HL-60/S4 (cell line): ENCODE results near the gene ERFL.

Experiments
- in situ Hi-C: fragments of 300-500 bp; cut with MboI; formaldehyde crosslinking; loops from 2 replicates; pipeline ENCODE4 v1.14.3; 2022; ENCODE audit warnings: low sequenced_read_pairs

The ERFL gene

DNA sequence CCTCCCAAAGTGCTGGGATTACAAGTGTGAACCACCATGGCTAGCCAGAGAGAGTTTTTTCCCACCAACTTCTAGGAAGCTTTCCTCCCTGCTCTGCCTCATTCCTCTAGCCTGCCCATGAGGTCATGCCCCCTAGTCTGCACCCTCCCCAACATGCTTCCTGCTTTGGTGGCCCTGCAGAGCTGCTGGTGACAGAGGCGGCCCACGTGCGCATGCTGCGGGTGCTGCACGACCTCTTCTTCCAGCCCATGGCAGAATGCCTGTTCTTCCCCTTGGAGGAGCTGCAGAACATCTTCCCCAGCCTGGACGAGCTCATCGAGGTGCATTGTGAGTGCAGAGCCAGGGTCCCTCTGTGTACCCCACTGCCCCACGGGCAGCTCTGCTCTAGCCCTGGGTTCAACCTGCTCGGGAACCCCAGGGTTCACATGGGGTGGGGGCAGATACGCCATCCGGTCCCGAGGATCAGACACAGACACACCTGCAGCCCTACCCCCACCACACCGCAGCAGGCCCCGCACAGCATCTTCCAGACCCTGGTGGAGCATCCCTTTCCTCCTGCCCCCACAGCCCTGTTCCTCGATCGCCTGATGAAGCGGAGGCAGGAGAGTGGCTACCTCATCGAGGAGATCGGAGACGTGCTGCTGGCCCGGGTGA, 26.4 kb downstream of the ERFL start:
- in situ Hi-C loops: no loop called here

GRCh38 chr19:41898235-41898634, 30.0 kb downstream of the ERFL start:
- in situ Hi-C loops: no loop called here

GRCh38 chr19:41897820-41898219, 30.4 kb downstream of the ERFL start:
- in situ Hi-C loops: no loop called here

- in situ Hi-C loops: no loop called here
Observed at GRCh38 chr19:41897181-41897580, 31.1 kb downstream of the ERFL start.

GRCh38 chr19:41896581-41896942, 31.7 kb downstream of the ERFL start:
- in situ Hi-C loops: no loop called here

DNA sequence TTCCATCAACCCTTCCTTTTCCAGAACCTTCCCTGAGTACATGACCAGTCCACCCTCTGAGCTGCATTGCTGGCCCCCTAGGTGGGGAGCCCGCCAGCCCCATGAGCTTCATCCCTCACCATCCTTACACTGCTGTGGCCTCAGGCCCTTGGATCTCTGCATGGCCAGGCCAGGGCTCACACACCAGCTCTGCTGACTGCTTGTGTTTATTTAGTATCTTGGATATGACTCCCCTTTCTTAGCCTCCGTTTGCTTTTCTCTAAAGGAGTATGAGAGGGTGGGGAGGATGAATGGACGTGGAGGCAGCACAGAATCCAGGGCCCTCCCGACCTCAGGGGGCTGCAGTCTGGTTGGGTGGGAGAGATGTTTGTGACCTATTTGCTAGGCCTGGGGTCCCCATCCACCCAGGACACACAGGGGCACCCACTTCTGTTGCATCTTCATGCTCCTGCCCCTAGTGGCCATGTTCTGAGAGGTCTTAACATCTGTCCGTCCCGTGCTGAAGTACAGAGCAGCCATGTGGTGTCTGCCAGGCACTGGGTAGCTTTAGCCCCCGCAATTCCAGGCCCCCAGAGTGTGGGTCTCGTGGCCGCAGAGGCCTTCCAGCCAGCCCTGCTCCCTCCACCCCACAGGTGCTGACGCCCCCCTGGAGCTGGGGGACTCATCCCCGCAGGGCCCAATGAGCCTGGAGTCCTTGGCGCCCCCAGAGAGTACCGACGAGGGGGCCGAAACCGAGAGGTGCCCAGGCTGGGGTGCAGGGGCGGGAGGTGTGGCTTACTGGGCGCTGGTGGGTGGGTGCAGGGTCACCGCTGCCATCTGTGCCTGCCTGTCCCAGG, 32.3 kb downstream of the ERFL start:
- in situ Hi-C loops: no loop called here

DNA sequence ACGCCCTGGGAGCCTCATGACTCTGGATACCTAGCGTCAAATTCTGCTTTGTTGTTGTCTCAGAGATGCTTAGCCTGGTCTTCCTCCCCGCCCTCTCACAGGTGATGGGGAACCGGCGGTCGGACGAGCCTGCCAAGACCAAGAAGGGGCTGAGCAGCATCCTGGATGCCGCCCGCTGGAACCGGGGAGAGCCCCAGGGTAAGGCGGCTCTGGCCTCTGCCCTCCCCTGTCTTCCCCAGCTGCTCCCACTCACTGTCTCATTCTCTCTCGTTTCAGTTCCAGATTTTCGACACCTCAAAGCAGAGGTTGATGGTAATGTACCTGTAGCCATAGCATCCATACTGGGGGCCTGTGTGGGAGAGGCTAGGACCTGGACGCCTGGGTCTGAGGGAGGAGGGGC, 33.9 kb downstream of the ERFL start:
- in situ Hi-C loops: no loop called here

DNA sequence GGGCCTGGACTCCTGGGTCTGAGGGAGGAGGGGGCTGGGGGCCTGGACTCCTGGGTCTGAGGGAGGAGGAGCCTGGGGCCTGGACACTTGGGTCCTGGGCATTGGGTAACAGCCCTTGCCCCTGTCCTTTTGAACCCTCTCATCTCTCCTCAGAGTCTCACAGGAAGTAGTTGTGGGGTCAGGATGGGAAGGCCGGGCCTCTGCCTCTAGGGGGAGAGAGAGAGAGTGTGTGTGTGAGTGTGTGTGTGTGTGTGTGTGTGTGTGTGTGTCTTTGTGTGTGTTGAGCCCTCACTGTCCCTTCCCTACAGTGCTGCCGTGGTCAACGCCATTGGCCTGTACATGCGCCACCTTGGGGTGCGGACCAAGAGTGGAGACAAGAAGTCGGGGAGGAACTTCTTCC, 34.4 kb downstream of the ERFL start:
- in situ Hi-C loops: no loop called here

- in situ Hi-C loops: no loop called here
Observed at GRCh38 chr19:41892173-41892902, 35.9 kb downstream of the ERFL start.

GRCh38 chr19:41890936-41891335, 37.3 kb downstream of the ERFL start:
- in situ Hi-C loops: no loop called here

- in situ Hi-C loops: no loop called here
Observed at GRCh38 chr19:41889896-41890295, 38.4 kb downstream of the ERFL start.

DNA sequence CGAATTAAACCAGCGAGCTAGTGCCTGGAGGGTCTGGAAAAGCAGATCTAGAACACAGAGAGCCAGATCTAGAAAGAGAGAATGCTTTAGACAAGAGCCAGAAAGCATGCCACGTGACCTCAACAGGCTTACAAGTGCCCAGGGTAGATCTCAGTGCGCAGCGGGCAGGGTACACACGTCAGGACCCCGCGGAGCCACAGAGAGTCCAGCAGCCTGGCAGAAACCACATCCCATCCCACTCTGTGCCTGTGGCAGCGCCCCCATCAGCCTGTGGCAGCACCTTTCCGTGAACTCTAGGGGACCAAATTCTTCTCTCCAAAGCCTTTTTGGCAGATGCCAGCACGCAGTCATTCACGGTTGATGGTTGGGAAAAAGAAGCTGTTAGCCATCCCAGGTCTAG, 39.3 kb downstream of the ERFL start:
- in situ Hi-C loops: no loop called here

- in situ Hi-C loops: no loop called here
Observed at GRCh38 chr19:41887711-41888382, 40.4 kb downstream of the ERFL start.

DNA sequence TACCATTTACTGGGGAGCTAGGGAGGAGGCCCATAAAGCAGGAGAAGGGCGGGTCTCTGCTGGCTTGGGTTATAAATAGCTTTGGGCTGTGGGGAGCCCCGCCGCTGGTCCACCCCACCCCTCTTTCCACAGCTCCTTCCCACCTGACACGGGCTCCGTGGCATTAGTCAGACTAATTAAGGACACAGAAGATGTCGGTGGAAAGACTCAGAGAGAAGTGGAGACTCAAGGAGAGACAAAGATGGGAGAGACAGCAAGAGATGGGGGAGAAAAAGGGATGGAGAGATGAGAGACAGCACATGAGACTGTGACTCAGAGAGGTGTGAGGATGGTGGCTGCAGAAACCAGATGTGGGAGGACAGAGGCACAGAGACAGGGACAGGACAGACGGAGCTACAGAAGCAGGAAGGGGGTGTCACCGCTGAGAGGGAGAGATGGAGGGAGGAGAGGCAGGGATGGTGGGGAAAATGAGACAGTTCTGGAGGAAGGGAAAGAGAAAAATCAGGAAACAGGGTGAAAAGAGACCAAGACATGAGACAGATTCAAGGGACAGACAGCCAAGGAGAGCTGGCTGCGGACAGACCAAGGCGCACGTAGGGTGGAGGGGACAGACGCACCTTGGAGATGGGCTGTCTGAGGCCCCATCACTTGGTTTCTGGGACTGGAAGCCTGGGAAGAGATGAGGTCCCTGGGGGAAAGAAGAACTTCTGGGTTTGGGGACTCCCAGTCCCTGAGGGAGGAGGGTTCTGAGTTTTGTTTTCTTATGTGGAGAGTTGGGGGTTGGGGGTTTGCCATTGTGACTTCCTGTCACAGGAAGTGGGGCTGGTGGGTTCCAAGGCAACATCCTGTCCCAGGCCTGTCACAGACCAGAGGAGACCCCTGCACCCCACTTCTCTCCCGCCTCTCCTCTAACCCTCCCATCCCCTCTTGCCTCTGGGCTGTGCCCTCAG, 41.2 kb downstream of the ERFL start:
- in situ Hi-C loops: no loop called here

DNA sequence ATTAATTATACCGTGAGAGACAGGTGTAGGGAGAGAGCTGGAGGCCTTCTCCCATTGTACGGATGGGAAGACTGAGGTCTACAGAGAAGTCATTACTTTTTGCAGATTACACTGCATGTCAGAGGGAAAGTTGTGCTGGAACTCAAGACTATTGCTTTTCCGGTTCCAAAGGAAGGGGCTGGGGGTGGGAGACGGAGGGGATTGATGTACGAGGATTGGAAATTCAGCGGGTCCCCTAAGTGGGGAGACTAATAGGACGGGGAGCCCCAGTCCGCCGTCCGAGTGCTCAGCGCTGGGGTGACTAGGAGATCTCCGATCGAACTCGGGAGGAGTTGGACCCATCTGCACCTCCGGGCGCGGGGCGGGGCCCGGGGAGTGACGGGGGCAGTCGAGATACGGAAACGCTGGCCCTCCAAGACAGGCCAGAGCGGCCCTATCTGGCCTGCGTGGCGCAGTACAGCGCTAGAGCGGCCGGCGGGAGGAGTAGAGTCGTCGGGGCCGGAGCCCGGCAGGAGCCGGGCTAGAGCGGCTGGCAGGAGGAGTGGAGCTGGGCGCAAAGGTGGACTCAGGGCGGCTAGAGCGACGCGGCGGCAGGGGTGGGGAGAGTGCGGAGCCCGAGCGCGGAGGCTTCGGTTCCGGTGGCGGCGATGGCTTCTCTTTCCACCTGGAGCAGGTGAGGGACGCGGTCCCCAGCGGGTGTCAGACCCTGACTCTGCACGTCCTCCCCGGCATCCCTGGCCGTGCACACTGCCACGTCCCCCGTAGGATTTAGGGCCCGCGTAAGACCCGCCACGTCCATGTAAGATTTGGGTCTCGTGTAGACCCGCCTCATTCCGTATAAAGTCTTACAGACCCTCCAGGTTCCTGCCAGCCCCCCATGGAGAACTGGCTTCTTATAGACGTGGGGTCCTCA, 44.2 kb downstream of the ERFL start:
- in situ Hi-C loops: no loop called here

- in situ Hi-C loops: no loop called here
Observed at GRCh38 chr19:41883463-41883820, 44.8 kb downstream of the ERFL start.

- in situ Hi-C loops: no loop called here
Observed at GRCh38 chr19:41882568-41883462, 45.4 kb downstream of the ERFL start, which contains the start of gene ARHGEF1. Gene ARHGEF1 (plus strand): TSS chr19:41883184. CDS start chr19:41888083, 4,899 bp downstream.

DNA sequence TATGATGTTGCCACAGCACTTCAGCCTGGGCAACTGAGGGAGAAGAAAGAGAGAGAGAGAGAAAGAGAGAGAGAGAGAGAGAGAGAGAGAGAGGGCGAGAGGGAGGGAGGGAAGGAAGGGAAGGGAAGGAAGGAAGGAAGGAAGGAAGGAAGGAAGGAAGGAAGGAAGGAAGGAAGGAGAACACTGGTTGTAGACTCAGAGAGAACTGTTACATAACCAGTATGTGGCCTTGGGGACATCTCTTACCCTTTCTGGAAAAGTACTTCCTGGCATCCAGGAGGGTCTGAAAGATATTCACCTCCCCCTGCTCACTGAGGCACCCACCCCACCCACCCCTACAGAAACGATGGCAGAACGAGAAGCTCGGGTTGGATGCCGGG, 47.9 kb downstream of the ERFL start:
- in situ Hi-C loops: no loop called here
